GM21737 (cell line): ENCODE measurements around the gene PRKAG1.

Experiments
- ATAC-seq: cut with Tn5 transposase; IDR thresholded peaks from one replicate; pipeline ENCODE4 v1.9.1; 2021; ENCODE audit warnings: mild to moderate bottlenecking, moderate library complexity; ENCODE audit not compliant: unreplicated experiment

Gene PRKAG1

GRCh38 chr12:49050507-49051372, 32.2 kb upstream of the PRKAG1 start:
- ATAC-seq, result no peak

DNA sequence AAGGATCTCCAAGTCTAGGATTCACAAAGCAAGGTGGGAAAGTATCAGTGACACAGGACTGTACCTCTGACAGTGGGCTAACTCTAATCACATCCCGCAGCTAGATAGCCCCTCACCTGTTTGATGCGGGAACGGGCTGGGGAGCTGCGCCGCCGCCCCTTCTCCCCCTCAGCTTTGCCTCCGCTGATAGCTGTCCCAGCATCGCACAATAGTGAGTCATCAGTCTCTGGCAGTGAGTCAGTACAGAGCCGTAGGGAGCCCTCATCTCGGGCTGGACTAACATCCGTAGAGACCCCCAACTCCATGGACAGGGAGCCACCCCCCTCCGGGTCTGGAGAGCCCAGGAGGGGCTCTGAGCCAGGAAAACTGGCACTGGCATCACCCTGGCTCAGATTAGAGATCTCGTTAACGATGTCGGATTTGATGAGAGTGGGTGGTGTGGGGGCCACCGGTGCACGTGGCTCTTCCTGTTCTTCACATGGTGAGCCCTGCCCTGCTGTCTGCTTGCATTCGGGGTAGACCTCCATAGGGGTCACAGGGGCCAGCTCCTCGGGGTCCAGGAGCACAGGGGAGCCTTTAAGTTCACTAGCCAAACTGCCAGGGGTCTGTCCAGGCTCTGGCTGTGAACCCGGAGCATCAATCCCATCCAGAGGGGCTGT, 31.1 kb upstream of the PRKAG1 start:
- no peak for ATAC-seq

DNA sequence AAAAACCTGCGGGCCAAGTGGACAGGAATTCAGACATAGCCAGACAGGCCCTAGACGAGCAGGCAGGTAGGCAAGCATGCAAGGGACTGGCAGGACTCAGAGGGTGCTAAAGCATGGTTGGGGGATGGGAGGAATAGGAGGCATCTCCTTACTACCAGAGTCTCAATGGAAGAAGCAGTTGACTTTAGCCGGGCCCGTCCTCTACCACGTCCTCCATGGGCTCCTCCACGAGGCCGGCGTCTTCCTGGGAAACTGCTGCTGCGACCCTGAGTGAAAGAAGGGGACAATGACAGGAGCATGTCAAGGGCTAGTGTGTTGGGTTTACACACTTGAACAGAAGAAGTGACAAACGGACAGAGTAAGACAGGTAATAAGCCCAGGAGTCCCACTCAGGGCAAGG, 30.4 kb upstream of the PRKAG1 start:
- no peak for ATAC-seq

GRCh38 chr12:49046129-49046895, 27.7 kb upstream of the PRKAG1 start:
- no peak for ATAC-seq

- ATAC-seq, result no peak
Observed at GRCh38 chr12:49044660-49045059, 26.1 kb upstream of the PRKAG1 start.

- no peak for ATAC-seq
Observed at GRCh38 chr12:49043856-49044258, 25.3 kb upstream of the PRKAG1 start.

DNA sequence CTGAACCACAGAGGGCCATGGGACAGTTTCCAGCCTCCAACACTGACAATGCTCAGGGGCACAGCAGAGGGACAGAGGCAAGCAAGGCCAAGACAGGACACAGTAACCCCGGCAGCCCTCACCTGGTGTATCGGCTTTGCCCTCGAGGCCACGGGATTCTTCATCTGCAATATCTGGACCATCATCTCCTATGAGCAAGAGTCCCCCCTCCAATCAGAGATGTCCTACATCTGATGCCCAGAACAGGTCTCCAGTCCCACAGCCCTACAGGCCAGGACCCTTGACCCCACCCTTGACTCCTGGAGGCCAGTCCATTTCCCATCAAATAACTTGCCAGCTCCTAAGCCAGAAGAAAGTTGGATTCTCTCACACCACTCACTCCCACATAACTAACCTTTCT, 24.7 kb upstream of the PRKAG1 start:
- ATAC-seq, result no peak

DNA sequence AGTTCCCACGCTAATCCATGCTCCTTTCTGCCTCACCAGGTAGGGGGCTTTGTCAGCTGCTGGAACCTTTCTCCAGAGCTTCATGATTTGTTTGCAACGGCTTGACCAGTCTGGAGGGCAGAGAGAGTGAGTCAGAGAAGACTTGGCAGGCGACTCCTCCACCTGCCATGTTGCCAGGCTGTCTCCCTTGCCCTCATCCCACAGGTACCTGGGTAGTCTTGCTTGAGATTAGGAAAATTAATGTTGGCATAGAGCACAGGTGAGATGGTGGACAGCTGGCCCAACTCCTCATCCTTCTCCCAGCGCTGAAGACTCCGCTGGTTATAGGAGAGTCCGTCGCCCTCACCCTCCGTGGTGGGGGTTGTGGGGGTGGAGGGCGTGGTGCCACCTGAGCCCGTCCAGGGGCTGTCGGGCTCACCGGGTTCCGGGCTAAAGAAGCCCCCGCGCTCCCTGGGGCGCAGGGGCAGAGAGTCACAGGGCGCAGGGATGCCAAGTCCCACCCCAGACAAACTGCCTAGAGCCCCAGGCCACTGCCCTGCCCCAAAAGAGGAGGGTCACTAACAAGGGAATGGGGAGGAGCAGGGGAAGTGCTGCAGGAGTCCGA, 23.4 kb upstream of the PRKAG1 start:
- ATAC-seq, result no peak

- no peak for ATAC-seq
Observed at GRCh38 chr12:49041036-49041880, 22.7 kb upstream of the PRKAG1 start.

DNA sequence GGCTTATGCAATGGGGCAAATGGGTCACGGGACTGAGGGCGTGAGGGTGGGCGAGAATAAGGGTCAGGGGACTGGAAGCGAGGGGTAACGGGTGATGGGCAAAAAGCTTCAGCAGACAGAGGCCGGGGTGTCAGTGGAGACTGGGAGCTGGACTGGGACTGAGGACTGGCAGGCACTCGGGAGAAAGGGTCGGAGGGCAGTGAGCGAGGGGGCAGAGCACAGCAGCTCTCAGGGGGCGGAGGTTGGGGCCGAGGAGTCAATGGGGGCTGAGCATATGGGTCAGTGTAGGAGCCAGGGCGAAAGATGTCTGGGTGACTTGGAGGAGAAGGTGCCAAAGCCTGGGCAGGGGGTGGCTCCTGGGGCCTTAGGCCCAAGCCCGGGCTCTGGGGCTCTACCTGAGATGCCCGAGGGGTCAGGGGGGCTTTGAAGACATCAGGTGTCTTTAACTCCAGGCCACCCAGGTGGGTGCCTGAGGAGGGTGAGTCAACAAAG, 21.8 kb upstream of the PRKAG1 start:
- no peak for ATAC-seq

- no peak for ATAC-seq
Observed at GRCh38 chr12:49039421-49040363, 21.1 kb upstream of the PRKAG1 start.

- no peak for ATAC-seq
Observed at GRCh38 chr12:49038291-49038955, 19.8 kb upstream of the PRKAG1 start.

DNA sequence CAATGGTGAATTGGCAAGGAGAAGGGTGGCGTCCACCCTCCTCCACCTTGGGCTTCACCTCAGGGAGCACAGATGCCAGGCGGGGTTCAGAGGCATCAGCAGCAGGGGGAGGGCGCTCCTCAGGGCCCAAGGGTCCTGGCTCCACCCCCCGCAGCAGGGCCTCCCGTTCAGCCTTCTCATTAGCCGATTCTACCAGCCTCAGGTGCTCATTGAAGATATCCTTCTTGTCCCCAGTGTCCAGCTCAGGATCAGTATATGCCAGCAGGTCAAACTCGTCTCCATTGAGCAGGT, 19.3 kb upstream of the PRKAG1 start:
- no peak for ATAC-seq

- ATAC-seq, result no peak
Observed at GRCh38 chr12:49037111-49037946, 18.8 kb upstream of the PRKAG1 start.

DNA sequence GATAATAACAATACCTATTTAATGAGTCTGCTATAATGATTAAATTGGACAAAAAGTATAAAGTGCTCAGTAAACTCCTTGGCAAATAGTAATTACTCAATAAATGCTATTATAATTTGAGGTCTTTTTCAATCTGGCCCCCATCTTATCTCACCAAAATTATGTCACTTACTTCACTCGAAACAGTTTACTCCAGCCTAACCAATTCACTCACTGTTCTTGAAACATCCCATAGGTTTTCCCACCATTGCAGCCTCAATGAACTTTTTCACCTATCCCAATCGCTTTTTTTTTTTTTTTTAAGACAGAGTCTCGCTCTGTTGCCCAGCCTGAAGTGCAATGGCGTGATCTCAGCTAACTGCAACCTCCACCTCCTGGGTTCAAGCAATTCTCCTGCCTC, 17.5 kb upstream of the PRKAG1 start:
- no peak for ATAC-seq

DNA sequence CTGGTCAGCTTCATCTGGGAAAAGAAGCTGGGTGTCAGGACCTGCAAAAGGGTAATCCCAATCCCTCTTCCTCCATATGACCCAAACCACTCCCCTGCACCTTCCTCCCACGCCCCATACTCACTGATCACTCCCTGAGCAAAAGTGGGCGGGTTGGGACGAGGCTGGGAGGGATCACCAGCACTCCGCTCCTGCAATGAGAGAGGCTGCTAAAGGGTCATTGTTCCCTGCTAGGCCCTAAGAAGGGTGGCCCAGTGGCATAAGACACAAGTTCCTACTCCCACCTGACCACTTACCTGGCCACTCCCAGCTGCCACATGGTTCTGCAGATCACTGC, 15.7 kb upstream of the PRKAG1 start:
- no peak for ATAC-seq

GRCh38 chr12:49033611-49034285, 15.2 kb upstream of the PRKAG1 start:
- no peak for ATAC-seq
